Neural cell (in vitro differentiated cells): ENCODE measurements around the gene DOCK9.

Source experiments
- EZH2 ChIP-seq: fragments of 200-600, 300-800 bp; shearing (Covaris generic), sonication (generic); IDR thresholded peaks from 2 replicates; pipeline ENCODE4 v1.6.1; 2014; ENCODE audit warnings: antibody characterized with exemption, low read length, borderline replicate concordance, mild to moderate bottlenecking; ENCODE audit not compliant: insufficient read depth, poor library complexity, severe bottlenecking
- POLR2AphosphoS5 ChIP-seq: IDR thresholded peaks from 2 replicates; pipeline ENCODE4 v1.6.1; 2012
- RAD21 ChIP-seq: fragments of 450-650 bp; conservative IDR thresholded peaks from 2 replicates; pipeline ENCODE4 v1.6.1; 2014; ENCODE audit warnings: antibody characterized with exemption, mild to moderate bottlenecking, moderate library complexity
- SMC3 ChIP-seq: fragments of 450-650 bp; conservative IDR thresholded peaks from 2 replicates; pipeline ENCODE4 v1.6.1; 2014; ENCODE audit warnings: antibody characterized with exemption, mild to moderate bottlenecking, moderate library complexity; ENCODE audit not compliant: poor library complexity
- TF ChIP-seq, protein P1 (sequence below): fragments of 450-650 bp; IDR thresholded peaks from 2 replicates; pipeline ENCODE4 v1.5.1; 2014; ENCODE audit warnings: antibody characterized with exemption, mild to moderate bottlenecking, moderate library complexity; ENCODE audit not compliant: poor library complexity, severe bottlenecking

DNA sequence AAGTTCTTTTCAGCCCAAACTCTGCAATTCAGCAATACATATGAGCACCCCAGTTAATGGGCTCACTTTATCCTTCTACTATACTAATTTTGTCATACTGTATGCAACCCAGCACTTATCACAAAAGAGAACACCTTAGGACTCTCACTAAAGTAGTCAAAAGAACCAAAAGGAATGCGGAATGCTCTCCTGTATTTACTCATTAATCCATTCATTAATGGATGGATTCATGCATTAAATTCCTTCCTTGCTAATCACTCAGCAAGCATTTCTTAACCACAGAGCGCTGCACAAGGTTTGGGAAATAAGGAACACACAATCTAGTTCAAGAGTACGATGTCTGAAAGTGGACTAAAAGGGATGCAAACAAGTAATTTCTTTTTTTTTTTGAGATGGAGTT, 12.8 kb upstream of the DOCK9 start:
- TF ChIP-seq, protein P1, sequence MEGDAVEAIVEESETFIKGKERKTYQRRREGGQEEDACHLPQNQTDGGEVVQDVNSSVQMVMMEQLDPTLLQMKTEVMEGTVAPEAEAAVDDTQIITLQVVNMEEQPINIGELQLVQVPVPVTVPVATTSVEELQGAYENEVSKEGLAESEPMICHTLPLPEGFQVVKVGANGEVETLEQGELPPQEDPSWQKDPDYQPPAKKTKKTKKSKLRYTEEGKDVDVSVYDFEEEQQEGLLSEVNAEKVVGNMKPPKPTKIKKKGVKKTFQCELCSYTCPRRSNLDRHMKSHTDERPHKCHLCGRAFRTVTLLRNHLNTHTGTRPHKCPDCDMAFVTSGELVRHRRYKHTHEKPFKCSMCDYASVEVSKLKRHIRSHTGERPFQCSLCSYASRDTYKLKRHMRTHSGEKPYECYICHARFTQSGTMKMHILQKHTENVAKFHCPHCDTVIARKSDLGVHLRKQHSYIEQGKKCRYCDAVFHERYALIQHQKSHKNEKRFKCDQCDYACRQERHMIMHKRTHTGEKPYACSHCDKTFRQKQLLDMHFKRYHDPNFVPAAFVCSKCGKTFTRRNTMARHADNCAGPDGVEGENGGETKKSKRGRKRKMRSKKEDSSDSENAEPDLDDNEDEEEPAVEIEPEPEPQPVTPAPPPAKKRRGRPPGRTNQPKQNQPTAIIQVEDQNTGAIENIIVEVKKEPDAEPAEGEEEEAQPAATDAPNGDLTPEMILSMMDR: no peak
- no peak for TF ChIP-seq POLR2AphosphoS5
- no peak for TF ChIP-seq RAD21
- no peak for TF ChIP-seq EZH2
- TF ChIP-seq SMC3: no peak
